Tibial nerve (tissue), 4 donors: Measurements from ENCODE around the gene PRM1.

Experiments
- EP300 ChIP-seq, 2 donors: sonication (generic); formaldehyde crosslinking; IDR thresholded peaks; one replicate each; pipeline ENCODE4 v1.6.1; 2017; ENCODE audit warnings: antibody characterized with exemption in 2 of 2, mild to moderate bottlenecking in 1 of 2
- POLR2A ChIP-seq, 2 donors: fragments of 450-650 bp; IDR thresholded peaks; one replicate each; pipeline ENCODE4 v1.6.1; 2017; ENCODE audit warnings: antibody characterized with exemption in 2 of 2, mild to moderate bottlenecking in 2 of 2, moderate library complexity in 2 of 2
- TF ChIP-seq, protein P1 (sequence below), 5 experiments: fragments of 200-600 bp in 3 of 5; fragments of 450-650 bp in 2 of 5; sonication (generic) in 3 of 5; IDR thresholded peaks; one replicate each; pipeline ENCODE4 v1.5.1; 2016 to 2019; ENCODE audit warnings: antibody characterized with exemption in 5 of 5, mild to moderate bottlenecking in 3 of 5, moderate library complexity in 2 of 5

DNA sequence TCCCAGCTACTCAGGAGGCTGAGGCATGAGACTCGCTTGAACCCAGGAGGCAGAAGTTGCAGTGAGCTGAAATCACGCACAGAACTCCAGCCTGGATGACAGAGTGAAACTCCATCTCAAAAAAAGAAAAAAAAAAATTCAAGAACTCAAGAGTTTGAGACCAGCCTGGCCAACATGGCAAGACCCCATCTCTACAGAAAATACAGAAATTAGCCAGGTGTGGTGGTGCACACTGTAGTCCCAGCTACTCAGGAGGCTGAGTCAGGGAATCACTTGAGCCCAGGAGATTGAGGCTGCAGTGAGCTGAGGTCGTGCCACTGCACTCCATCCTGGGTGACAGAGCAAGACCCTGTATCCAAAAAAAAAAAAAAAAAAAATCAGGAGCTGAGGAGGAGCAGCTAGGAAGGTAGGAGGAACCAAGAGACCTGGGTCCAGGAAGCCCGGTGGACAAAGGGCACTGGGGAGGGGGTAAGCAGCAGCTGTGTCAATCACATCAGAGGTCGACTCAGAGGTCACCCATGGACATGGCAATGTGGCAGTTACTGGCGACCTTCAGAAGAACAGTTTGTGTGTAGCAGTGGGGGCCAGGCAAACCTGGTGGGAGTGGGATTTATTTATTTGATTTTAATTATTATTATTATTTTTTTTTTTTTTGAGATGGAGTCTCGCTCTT lies 11.1 kb upstream of the PRM1 start:
- TF ChIP-seq, protein P1, sequence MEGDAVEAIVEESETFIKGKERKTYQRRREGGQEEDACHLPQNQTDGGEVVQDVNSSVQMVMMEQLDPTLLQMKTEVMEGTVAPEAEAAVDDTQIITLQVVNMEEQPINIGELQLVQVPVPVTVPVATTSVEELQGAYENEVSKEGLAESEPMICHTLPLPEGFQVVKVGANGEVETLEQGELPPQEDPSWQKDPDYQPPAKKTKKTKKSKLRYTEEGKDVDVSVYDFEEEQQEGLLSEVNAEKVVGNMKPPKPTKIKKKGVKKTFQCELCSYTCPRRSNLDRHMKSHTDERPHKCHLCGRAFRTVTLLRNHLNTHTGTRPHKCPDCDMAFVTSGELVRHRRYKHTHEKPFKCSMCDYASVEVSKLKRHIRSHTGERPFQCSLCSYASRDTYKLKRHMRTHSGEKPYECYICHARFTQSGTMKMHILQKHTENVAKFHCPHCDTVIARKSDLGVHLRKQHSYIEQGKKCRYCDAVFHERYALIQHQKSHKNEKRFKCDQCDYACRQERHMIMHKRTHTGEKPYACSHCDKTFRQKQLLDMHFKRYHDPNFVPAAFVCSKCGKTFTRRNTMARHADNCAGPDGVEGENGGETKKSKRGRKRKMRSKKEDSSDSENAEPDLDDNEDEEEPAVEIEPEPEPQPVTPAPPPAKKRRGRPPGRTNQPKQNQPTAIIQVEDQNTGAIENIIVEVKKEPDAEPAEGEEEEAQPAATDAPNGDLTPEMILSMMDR (IDR thresholded peaks at IDR 0.05) = no peak
- TF ChIP-seq POLR2A (IDR thresholded peaks at IDR 0.05) = no peak
- TF ChIP-seq EP300 (IDR thresholded peaks at IDR 0.05) = no peak
